Activated CD4-positive, alpha-beta T cell treated with anti-CD3 and anti-CD28 coated beads for 48 hours (primary cell): Measurements from ENCODE around the gene TSGA10IP.
A peak's percentile ranks its signal among the peaks of the same experiment; 100 is the strongest.

ENCODE experiments used
- DNase-seq: peaks from one replicate; pipeline ENCODE4 v3.0.0-alpha.2; 2020

Gene TSGA10IP

DNA sequence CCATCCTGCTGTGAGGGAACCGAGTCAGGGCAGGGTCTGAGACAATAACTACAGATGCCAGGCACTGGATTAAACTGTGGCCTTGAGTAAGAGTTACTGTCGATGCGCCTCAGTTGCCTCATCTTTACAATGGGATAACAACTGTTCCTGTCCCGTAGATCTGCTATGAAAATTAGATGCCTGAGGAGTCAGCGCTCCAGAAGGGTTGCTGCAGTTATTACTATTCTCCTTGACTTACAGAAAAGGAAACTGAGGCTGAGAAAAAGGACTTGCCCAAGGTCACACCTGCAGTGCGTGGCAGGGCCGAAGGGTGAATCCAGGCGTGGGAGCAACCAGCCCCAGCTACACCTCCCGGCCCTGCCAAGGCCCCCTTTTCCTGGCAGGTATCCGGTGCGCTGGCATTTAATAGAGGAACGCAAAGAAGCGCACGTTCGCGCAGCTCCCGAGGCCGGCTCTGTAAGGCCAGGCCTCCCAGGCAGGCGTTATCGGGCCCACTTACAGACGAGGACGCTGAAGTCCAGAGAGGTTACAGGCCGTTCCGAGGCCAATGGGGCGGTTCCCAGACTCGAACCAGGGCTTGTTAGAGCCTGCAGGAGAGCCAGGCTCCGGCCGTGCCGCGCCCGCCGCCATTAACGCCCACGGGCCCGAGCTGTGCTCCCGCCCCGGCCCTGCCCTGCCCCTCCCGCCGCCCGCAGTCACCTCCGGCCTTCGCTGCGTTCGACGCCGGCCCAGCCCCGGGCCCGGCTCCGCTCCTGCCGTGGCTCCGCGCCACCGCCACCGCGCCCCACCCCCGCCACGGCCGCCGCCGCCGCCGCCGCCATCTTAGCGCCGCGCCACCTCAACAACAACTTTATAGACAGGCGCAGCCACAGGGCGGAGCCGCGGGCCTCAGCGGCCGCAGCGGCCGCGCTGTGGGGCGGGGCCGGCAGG is 26.8 kb upstream of the TSGA10IP start, which contains the start of gene C11orf68:
Gene C11orf68 (minus strand): TSS at position 852 of the 930 bp plus-strand sequence. CDS start 31 bp downstream, at position 821.
- DNase-seq = no peak

DNA sequence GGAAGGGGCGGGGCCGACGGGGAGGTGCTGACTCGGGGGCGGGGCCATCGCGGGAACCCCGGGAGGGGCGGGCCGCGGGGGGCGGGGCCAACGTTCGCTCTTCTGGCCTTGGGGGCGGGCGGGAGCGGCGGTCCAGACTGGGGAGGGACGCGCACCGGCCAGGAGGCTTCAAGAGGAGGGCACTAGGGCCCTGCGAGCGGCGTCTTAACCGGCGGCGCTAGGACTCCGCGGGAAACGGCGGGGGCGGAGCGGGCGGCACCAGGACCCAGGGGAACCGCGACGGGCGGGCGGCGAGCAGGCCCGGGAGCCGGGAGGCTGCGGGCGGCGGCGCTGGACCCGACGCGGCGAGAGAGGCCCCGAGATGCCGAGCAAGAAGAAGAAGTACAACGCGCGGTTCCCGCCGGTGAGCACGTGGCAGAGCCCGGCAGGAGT is 26.1 kb upstream of the TSGA10IP start, which contains the start of gene DRAP1:
Gene DRAP1 (plus strand): TSS at position 286 of the 432 bp plus-strand sequence. CDS start 76 bp downstream, at position 362.
- DNase-seq = peak; percentile 99

DNA sequence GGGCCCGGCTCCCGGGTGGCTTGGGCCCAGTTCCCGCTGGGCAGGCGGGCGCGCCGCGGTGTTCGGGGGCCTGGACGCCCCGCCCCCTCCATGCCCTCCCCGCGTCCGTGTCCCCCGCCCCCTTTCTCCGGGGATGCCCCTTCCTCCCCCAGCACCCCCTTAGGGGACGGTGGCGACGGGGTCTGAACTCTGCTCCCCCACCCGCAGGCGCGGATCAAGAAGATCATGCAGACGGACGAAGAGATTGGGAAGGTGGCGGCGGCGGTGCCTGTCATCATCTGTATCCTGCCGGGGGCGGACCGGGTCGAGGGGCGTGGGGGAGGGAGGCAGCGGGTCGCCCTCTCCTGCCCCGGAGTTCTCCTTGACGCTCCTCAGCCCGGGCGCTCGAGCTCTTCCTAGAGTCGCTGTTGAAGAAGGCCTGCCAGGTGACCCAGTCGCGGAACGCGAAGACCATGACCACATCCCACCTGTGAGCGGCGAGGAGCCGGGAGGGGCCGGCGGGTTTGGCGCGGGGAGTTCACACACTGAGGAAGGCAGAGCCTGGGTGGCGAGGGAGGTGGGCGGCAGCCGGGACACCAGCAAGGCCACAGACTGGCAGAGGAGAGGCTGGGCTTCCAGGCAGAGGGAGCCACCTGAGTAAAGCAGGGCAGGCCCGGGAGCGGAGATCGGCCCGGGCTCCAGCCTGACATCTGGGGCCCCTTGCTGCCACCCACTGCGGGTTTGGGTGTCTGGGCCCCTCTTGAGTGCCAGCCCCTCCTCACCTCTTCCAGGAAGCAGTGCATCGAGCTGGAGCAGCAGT is 25.5 kb upstream of the TSGA10IP start:
- peak; percentile 70 for DNase-seq

DNA sequence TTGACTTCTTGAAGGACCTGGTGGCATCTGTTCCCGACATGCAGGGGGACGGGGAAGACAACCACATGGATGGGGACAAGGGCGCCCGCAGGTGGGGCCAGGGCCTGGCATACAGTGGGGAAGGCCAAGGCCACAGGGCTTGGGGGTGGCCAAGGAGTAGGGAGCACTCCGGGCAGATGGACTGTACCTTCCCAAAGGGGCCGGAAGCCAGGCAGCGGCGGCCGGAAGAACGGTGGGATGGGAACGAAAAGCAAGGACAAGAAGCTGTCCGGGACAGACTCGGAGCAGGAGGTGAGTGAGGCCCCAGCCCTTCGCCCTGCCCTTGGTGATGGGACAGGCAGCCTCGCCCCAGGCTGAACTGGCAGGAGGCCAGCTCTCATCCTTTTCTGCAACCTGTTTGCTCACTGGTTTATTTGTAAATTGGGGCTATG is 24.9 kb upstream of the TSGA10IP start:
- DNase-seq = no peak

DNA sequence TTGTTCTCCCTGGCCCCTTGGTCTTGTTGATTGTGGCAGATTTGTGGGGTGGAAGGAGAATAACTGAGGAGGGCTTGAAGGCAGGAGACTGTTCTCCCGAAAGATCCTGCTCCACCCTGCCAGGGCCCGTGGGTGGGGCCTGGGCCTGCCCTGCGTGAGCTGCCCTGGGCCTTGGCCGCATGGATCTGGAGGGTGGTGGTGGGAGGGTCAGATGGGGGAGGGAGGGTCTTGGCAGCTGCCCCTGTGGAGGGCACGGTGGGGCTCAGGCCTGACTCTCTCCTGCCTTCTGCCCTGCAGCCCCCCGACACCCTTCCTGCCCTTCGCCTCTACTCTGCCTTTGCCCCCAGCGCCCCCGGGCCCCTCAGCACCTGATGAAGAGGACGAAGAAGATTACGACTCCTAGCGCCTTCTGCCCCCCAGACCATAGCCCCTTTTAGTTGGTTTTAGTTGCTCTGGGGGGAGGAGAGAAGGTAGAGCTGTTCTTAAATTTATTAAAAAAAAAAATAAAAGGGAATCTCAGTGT is 24.2 kb upstream of the TSGA10IP start:
- DNase-seq = no peak

DNA sequence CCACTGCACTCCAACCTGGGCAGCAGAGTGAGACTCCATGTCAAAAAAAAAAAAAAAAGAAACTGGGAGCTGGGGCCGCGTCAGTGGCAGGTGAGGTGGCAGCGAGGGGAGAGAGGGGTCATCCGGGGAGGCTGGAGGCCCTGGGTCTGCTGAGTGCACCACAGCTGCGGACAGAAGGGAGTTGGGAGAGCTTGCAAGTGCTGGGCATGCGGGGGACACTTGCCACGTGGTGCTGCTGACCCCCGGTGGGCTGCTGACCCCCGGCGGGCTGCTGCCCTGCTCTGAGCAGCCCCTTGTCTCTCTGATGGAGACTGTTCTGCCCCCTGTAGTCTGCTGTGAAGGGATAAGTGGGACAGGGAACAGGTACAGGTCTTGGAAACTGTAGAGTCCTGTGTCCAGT is 23.4 kb upstream of the TSGA10IP start:
- DNase-seq = no peak

DNA sequence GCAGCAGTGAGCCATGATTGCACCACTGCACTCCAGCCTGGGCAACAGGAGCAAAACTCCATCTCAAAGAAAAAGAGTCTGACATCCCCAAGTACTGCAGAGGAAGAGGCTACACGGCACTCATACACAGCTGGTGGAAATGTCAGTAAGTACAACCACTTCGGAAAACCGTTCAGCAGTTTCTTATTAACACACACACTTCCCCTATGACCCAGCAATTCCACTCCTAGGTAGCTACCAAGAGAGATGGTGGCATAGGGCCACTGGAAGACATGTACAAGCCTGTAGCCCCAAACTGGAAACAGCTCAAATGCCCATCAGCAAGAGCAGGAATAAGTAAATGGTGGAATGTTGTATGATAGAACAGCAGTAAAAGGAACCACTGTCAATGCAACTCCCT is 22.7 kb upstream of the TSGA10IP start:
- no peak for DNase-seq

DNA sequence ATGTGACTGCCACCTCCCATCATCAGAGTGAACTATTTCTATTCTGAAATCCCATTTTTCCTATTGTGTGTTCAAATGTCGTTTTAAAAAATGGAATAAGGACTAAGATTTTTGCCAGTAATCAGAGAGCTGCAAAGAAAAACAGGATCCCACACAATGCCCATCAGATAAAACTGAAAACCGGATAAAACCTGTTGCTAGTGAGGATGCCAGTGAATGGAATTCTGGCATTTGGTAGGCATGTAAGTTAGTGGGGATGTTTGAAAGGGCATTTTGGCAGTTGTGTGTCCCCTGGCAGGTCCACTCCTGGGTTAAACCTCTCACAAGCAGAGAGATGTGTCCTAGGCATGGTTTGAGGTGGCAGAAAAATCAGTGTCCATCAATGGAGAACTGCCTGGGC is 19.9 kb upstream of the TSGA10IP start:
- no peak for DNase-seq

DNA sequence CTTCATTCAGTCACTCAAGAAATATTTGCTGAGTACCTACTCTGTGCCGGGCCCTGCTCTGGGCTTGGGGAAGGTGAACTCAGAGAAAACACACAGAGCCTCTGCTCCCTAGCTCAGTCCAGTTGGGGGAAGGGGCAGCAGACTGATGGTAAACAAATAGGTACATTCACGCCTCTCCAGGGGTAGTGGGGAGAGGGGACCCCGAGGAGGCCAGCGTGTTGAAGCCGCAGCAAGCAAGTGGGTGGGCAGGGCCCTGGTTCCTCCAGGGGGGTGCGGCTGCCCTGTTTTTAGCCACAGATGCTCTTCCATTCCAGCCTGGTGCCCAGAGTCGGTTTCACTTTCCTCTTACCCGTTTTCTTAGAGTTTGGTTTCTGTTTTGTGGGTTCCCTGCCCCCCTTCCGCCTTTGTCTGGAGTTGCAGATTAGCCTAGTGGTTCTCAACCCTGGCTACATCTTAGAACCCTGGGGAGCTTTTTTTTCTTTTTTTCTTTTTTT is 17.3 kb upstream of the TSGA10IP start:
- peak; percentile 83 for DNase-seq

DNA sequence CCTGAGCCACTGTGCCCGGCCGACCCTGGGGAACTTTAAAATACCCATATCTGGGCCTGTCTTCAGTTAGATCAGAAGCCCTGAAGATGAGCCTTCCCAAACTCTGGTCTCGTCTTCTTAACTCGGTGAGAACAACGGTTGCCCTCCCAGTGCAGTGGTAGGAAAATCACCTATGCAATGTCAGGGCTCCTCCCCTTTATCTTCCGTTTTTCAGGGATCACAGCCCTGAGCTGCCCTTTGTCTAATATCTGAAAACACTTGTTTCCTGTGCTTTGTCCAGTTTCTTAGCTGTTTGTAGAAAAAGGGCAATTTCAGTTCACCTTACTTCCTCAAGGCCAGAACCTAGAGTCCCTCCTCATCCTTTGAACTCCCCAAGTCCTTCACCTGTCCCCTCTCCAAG is 16.6 kb upstream of the TSGA10IP start:
- no peak for DNase-seq

DNA sequence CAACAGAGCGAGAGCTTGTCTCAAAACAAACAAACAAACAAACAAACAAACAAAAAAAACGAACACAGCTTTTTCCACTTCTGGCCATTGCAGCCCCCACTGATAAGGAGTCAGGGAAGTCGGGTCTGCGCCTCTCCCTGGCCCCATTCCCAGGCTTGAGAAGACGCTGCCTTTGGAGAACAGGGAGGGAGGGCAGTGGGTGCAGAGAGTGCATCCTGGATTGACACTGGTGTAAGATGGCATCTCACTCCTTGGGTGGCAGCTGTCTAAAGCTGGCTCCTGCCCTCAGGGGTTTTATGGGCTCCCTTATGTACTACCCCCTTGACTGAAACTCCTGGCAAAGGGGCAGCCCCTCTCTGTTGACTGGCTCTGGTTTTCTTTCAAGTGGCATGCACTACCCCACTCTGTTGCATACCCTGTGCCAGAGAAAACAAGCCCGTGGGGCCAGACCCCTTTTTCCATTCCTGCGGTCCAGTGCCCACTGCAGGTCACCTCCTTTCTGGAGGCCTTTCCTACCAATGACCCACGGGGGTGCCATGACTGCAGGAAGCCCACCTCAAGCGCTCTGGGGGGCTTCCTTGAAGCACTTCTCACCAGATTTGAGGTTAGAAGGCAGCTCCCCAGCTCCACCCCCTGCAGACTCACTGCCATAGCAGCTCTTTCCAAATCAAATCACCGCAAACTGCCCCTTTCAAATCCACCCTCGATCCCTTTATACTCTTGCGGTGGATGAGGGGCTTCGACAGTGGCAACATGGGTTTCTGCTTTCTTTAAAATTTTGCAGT is 13.3 kb upstream of the TSGA10IP start:
- no peak for DNase-seq

DNA sequence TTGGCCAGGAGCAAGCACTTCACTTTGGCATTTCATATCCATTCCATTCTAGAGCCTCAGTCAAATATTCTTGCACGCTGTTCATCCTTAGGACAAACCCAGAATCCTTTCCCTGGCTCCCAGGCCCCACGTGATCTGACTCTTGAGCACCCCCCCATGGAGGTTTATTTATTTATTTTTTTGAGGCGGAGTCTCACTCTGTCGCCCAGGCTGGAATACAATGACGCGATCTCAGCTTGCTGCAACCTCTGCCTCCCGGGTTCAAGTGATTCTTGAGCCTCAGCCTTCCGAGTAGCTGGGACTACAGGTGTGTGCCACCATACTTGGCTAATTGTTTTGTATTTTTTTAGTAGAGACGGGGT is 12.7 kb upstream of the TSGA10IP start:
- DNase-seq = no peak

DNA sequence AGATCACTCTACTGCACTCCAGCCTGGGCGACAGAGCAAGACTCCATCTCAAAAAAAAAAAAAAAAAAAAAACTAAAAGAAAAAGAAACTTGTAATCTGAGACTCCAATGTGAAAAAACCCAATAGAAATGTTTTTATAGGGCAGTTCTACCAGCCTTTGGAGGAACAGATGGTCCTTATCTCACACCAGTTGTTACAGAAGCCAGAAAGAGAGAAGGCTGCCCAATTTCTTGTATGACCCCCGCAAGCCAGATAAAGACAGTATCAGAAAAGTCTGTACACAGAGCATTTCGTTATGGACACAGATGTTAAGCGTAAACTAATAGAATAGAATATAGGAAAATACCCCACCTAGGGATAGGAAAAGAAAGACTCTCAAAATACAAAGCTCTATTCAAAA is 11.3 kb upstream of the TSGA10IP start:
- no peak for DNase-seq

DNA sequence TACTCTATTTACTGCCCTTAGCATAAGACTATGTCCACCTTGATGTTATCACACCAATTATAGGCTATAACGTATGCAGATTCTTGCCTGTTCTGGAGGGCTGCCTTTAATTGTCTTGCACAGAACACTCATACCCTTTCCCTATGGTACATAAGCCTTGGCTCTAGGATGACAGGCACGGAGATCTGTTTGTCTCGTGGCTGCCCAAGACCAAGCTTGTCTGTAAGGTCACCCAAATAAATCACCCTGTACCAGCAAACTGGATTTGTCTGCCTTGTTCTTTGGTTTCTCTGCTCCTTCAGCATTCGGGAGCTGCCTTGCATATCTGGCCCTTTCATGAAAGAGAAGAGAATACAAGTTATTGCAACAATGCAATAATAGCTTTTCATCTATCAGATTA is 7.5 kb upstream of the TSGA10IP start:
- DNase-seq = no peak

DNA sequence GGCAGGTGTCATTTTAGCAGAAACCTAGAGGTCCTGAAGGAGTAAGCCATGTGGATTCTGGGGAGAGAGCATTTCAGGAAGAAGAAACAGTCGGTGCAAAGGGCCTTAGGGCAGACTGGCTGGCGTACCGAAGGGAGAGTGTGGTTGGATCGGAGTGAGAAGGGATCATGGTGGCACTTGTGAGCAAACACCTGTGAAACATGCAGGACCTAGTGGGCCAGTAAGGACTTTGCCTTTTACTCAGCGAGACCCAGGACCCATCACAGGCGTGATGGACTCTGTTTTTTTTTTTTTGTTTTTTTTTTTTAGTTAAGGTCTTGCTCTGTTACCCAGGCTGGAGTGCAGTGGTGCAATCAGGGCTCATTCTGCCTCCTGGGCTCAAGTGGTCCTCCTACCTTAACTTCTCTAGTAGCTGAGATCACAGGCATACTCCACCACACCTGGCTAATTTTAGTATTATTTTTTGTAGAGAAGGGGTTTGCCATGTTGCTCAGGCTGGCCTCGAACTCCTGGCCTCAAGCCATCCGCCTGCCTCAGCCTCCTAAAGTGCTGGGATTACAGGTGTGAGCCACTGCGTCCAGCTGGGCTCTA is 3.5 kb upstream of the TSGA10IP start:
- DNase-seq = no peak

DNA sequence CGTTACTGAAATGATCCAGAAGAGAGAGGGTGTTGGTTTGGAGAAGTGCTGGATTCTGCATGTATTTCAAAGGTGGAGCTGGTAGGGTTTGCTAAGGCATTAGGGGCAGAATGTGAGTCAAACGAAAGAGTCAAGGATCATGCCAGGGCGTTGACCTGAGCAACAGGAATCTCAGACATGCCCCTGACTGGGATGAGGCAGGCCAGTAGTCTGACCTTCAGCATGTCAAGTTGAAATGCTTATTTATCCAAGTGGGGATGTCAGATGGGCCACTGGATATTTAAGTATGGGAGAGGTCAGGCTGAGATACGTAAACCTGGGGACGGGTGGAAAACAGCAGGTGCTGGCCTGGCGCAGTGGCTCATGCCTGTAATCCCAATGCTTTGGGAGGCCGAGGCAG is 2.7 kb upstream of the TSGA10IP start:
- no peak for DNase-seq

DNA sequence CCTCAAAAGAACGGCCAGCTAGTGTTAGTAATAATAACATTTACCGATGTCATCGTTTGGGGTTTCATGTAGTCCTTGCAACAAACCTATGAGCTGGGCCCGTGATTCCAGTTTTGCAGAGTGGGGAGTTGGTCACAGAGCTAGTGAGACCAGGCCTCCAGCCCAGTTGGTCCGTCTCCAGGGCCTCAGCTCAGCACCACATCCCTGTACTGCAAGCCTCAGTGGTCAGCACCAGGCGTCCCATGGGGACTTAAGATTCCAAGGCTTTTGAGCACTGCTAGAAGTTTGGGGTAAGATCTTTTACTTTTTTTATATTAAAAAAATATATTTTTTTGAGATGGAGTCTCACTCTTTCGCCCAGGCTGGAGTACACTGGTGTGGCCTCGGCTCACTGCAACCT is 1.1 kb upstream of the TSGA10IP start:
- no peak for DNase-seq

DNA sequence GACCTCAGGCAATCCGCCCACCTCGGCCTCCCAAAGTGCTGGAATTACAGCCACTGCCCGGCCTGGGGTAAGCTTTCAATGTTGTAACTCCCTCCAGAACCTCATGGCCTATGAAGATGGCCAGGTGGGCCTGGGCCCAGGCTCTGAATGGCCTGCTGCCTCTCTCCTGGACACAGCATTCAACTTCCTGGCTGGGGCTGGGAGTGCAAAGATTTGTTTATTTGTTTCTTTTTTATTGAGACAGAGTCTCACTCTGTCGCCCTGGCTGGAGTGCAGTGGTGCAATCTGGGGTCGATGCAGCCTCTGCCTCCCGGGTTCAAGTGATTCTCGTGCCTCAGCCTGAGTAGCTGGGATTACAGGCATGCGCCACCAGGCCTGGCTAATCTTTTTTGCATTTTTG is 513 bp upstream of the TSGA10IP start:
- DNase-seq = no peak

DNA sequence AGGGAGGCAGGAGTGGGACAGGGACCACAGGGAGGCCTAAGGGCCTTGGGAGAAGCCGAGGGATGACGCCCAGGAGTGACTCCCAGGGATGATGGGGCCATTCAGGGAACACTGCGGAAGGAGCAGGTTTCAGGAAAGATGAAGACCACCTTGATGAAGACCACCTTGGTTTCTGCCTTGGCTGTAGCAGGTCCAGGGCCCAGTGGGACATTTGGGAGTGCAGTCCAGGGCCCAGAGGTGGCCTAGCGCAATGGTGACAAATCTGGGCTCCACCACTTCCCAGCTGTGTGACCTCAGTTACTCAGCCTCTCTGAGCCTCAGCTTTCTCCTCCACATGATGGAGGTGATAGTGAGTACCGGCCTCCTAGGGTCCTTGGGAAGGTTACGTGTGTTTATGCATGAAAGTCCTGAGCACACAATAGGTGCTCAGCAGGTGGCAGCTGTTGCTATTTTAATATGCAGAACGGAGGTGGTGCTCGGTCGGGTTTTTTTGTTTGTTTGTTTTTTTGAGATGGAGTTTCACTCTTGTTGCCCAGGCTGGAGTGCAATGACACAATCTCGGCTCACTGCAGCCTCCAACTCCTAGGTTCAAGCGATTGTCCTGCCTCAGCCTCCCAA is 770 bp downstream of the TSGA10IP start:
- DNase-seq = no peak

DNA sequence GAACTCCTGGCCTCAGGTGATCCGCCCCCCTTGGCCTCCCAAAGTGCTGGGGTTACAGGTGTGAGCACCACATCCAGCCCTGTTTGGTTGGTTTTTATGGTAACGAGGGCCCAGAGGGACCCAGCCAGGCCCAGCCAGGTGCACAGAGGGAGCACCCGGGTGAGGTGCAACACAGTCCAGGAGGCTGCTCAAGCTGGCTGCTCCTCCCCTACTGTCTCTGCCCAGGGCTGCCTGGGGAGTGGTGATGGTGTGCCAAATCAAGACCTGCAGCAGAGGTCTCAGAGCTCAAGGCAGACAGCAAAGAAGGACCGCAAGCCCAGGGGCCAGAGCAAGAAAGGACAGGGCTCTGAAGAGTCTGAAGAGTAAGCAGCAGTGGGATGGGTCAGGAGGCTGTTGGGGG is 1.4 kb downstream of the TSGA10IP start:
- no peak for DNase-seq

DNA sequence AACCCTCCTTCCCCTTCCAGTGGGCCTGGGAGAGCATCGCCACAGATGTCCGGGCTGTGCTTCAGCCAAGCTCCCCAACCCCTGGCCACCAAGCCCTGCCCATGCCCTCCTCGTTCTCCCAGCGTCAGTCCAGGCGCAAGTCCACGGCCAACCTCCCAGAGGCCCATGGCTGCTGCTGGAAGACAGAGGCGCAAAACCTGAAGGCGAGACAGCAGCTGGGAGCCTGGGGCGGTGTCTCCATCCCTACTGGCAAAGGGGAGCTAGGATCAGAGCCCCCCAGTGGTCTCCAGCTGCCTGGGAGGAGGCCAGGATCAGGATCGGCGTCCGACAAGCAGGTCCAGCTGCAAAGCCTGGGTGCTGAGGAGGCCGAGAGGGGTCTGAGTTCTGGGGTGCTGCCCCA is 1.9 kb downstream of the TSGA10IP start:
- DNase-seq = no peak
